Esophagus muscularis mucosa (tissue), 4 donors: Measurements from ENCODE around the gene ANKRD13B. TPM values are rescaled to one million over a fixed set of nuclear protein-coding genes. Genes with fewer than 3 reads are reported as not detected.

Experiments
- DNase-seq: peaks from one replicate; pipeline ENCODE4 v3.0.0-alpha.2; 2017; ENCODE audit errors: extremely low spot score
- H3K27ac ChIP-seq, 4 donors: fragments of 200-600 bp; sonication (generic); replicated peaks in 1 of 4; 1 replicate in 3 of 4; 2 replicates in 1 of 4; pipeline ENCODE4 v1.5.1; 2016 to 2019; ENCODE audit warnings: mild to moderate bottlenecking in 1 of 4
- H3K27me3 ChIP-seq, 4 donors: fragments of 200-600 bp; sonication (generic); one replicate each; pipeline versions ENCODE4 v1.5.1 to v1.6.0; 2016 to 2019
- H3K36me3 ChIP-seq, 4 donors: fragments of 200-600 bp; sonication (generic); one replicate each; pipeline ENCODE4 v1.5.1; 2016 to 2019
- H3K4me1 ChIP-seq, 4 donors: fragments of 200-600 bp; sonication (generic); one replicate each; pipeline ENCODE4 v1.5.1; 2016 to 2019
- H3K4me3 ChIP-seq, 4 donors: fragments of 200-600 bp; sonication (generic); 1 replicate in 2 of 4; 2 replicates in 2 of 4; pipeline ENCODE4 v1.5.1; 2016 to 2019; ENCODE audit warnings: mild to moderate bottlenecking in 4 of 4, moderate library complexity in 1 of 4
- H3K9me3 ChIP-seq, 4 donors: fragments of 200-600 bp; sonication (generic); 1 replicate in 3 of 4; 2 replicates in 1 of 4; pipeline ENCODE4 v1.5.1; 2016 to 2019
- CTCF ChIP-seq, 3 experiments: fragments of 200-600 bp in 2 of 3; fragments of 450-650 bp in 1 of 3; sonication (generic) in 2 of 3; IDR thresholded peaks; one replicate each; pipeline ENCODE4 v1.5.1; 2017 to 2019; ENCODE audit warnings: antibody characterized with exemption in 3 of 3, mild to moderate bottlenecking in 2 of 3, moderate library complexity in 1 of 3
- EP300 ChIP-seq: sonication (generic); formaldehyde crosslinking; IDR thresholded peaks from one replicate; pipeline ENCODE4 v1.6.1; 2017; ENCODE audit warnings: antibody characterized with exemption
- POLR2A ChIP-seq: fragments of 450-650 bp; IDR thresholded peaks from one replicate; pipeline ENCODE4 v1.6.1; 2017; ENCODE audit warnings: antibody characterized with exemption, moderate library complexity, mild to moderate bottlenecking, low read depth
- POLR2AphosphoS5 ChIP-seq, 2 donors: sonication (generic); formaldehyde crosslinking; IDR thresholded peaks; one replicate each; pipeline ENCODE4 v1.6.1; 2017; ENCODE audit warnings: antibody characterized with exemption in 2 of 2
- WGBS: methylation state at CpG from one replicate; pipeline ENCODE4 v1.1.5; 2018; 5-methylcytosine and 5-hydroxymethylcytosine counted together
- intact Hi-C: fragments of 100-400 bp; cut with DNase I; formaldehyde crosslinking; loops from one replicate; pipeline ENCODE4 v1.15.1; 2023
- total RNA-seq, 4 donors: library from RNA; depleted of rRNA; stranded (reverse); fragments of >200 nt; gene quantifications; one replicate each; pipeline versions ENCODE4 v1.1.0 to v1.2.1, GENCODE V29; 2016

ANKRD13B gene
- total RNA-seq, 4 donors from 2014 or later = 8.0 to 16.1 (median 13.4) TPM

- intact Hi-C loops = loop anchor here (5.0 kb wide), 1 partner anchor 42 kb away; no protein-coding TSS in a partner anchor
Measured at GRCh38 chr17:29585080-29585751, 7.7 kb upstream of the ANKRD13B start.

GRCh38 chr17:29586676-29587469, 6.1 kb upstream of the ANKRD13B start:
- peaks cover 73 to 92% (median 85%) of the 10 kb centered on the region in 4 donors for H3K4me1 ChIP-seq
- no peak for TF ChIP-seq POLR2A
- no peak for TF ChIP-seq POLR2AphosphoS5 (IDR thresholded peaks at IDR 0.05)
- no peak for TF ChIP-seq EP300
- TF ChIP-seq CTCF (IDR thresholded peaks at IDR 0.05) = no peak
- intact Hi-C loops = loop anchor here (5.0 kb wide), 1 partner anchor 40 kb away; no protein-coding TSS in a partner anchor
- H3K36me3 ChIP-seq = peaks cover 10 to 19% (median 18%) of the 10 kb centered on the region in 4 donors
- peak overlapping the region; percentile 85 to 94 (median 88) for H3K27ac ChIP-seq
- DNase-seq = no peak
- H3K27me3 ChIP-seq = no peaks in the 10 kb centered on the region
- no peaks in the 10 kb centered on the region for H3K9me3 ChIP-seq
- peak overlapping the region; percentile 85 to 99 (median 88) for H3K4me3 ChIP-seq
- WGBS = 81% methylated on average over 5 of the region's 9 CpGs

More at GRCh38 chr17:29585080-29585751, 7.7 kb upstream of the ANKRD13B start:
- Histone ChIP-seq H3K27ac (peak overlapping the region; percentile 75 to 90 (median 82)), H3K27me3 (no peaks in the 10 kb centered on the region), H3K4me1 (peaks cover 64 to 92% (median 81%) of the 10 kb centered on the region in 4 donors), H3K36me3 (peaks cover 16 to 34% (median 32%) of the 10 kb centered on the region in 4 donors), H3K9me3 (no peaks in the 10 kb centered on the region), H3K4me3 (peak overlapping the region; percentile 32 to 50 (median 36))
- TF ChIP-seq CTCF (IDR thresholded peaks at IDR 0.05) (peak in 1 of 3 experiments; percentile 6), POLR2AphosphoS5 (IDR thresholded peaks at IDR 0.05) (peak; percentile 46 to 57), EP300 (no peak), POLR2A (no peak)
- WGBS = 52% methylated on average over 5 of the region's 8 CpGs
- DNase-seq = no peak

- Histone ChIP-seq H3K27ac (peak overlapping the region; percentile 85 to 94 (median 88)), H3K4me1 (peaks cover 80 to 92% (median 88%) of the 10 kb centered on the region in 4 donors), H3K4me3 (peak overlapping the region; percentile 85 to 99 (median 88)), H3K9me3 (no peaks in the 10 kb centered on the region), H3K36me3 (peaks cover 3 to 12% (median 11%) of the 10 kb centered on the region in 4 donors), H3K27me3 (no peaks in the 10 kb centered on the region)
- 79% methylated on average over 6 of the region's 6 CpGs for WGBS
- DNase-seq = no peak
- TF ChIP-seq CTCF (IDR thresholded peaks at IDR 0.05) = no peak
- no peak for TF ChIP-seq POLR2AphosphoS5 (IDR thresholded peaks at IDR 0.05)
- TF ChIP-seq EP300 = no peak
- TF ChIP-seq POLR2A = no peak
- intact Hi-C loops = loop anchor here (5.0 kb wide), 1 partner anchor 40 kb away; no protein-coding TSS in a partner anchor
Measured at GRCh38 chr17:29587591-29587990, 5.3 kb upstream of the ANKRD13B start.

- no peak for DNase-seq
- H3K36me3 ChIP-seq = peaks cover 0 to 7% (median 6%) of the 10 kb centered on the region in 4 donors
- H3K4me3 ChIP-seq = peak overlapping the region; percentile 85 to 99 (median 88)
- no peaks in the 10 kb centered on the region for H3K9me3 ChIP-seq
- WGBS = 33% methylated on average over 3 of the region's 8 CpGs
- intact Hi-C loops = loop anchor here (5.0 kb wide), 1 partner anchor 39 kb away; no protein-coding TSS in a partner anchor
- peak overlapping the region; percentile 85 to 94 (median 88) for H3K27ac ChIP-seq
- peaks cover 80 to 90% (median 87%) of the 10 kb centered on the region in 4 donors for H3K4me1 ChIP-seq
- no peak for TF ChIP-seq EP300
- TF ChIP-seq POLR2AphosphoS5 (IDR thresholded peaks at IDR 0.05) = no peak
- no peak for TF ChIP-seq CTCF (IDR thresholded peaks at IDR 0.05)
- no peak for TF ChIP-seq POLR2A
- H3K27me3 ChIP-seq = no peaks in the 10 kb centered on the region
Measured at GRCh38 chr17:29588017-29588561, 4.8 kb upstream of the ANKRD13B start.
